K562 (cell line): Measurements from ENCODE around the gene C11orf58. TPM values are rescaled to one million over a fixed set of nuclear protein-coding genes. Genes with fewer than 3 reads are reported as not detected.

ENCODE experiments used
- ATAC-seq: fragments of 200-7000 bp; cut with Tn5 transposase; 3 replicates; pipeline ENCODE4 v1.9.1; 2020; ENCODE audit warnings: moderate library complexity
- BruUV-seq: library from RNA; stranded (reverse); fragments of 400-500 nt; replicated peaks from 2 replicates; lab custom pipeline; 2021; lab: Mats Ljungman, UMichigan
- CTCF ChIA-PET: fragments of 300-600 bp; formaldehyde crosslinking; extraction: SDS; loops from one replicate; lab custom pipeline; 2021; ENCODE audit warnings: low intra/inter-chr PET ratio; lab: Yijun Ruan, JAX
- POLR2A ChIA-PET: fragments of 300-600, 350-650 bp; sonication (Branson Sonifier 250); formaldehyde crosslinking; extraction: SDS; loops from one replicate; lab custom pipeline; 2021; ENCODE audit warnings: antibody characterized with exemption, inconsistent platforms; lab: Yijun Ruan, JAX
- DNase-seq, 4 experiments: peaks; one replicate each; pipeline versions ENCODE4 v3.0.0 to v3.0.0-alpha.2; 2011 to 2018; ENCODE audit warnings: low spot score in 3 of 4, mixed read lengths in 3 of 4; ENCODE audit errors: extremely low read depth in 1 of 4
- FAIRE-seq: peaks from 2 replicates; lab custom pipeline; 2011; peaks lifted over from hg19 to GRCh38; lab: Jason Lieb, UNC
- H2AFZ ChIP-seq: 2 replicates; pipeline ENCODE4 v1.6.0; 2011; ENCODE audit warnings: low read depth, low read length, control low read depth, inconsistent platforms
- H3K27ac ChIP-seq: fragments of 200-600 bp; 3 replicates; pipeline ENCODE4 v1.8.0; 2011; ENCODE audit warnings: low read depth, mild to moderate bottlenecking, control low read depth, inconsistent platforms, low read length, moderate library complexity, mixed read lengths; ENCODE audit errors: extremely low read depth
- H3K27me3 ChIP-seq, 2 experiments: fragments of 300-600 bp in 1 of 2; 2 replicates in 1 of 2; 3 replicates in 1 of 2; pipeline versions ENCODE4 v1.6.0 to v1.8.0; 2011; ENCODE audit warnings: inconsistent platforms in 2 of 2, low read length in 2 of 2, mild to moderate bottlenecking in 1 of 2, mixed read lengths in 1 of 2, moderate library complexity in 1 of 2; ENCODE audit not compliant: control insufficient read depth in 2 of 2, insufficient read depth in 2 of 2
- H3K36me3 ChIP-seq: fragments of 300-600 bp; 3 replicates; pipeline ENCODE4 v1.8.0; 2011; ENCODE audit warnings: mild to moderate bottlenecking, low read length, inconsistent platforms; ENCODE audit not compliant: control insufficient read depth, insufficient read depth
- H3K4me1 ChIP-seq, 2 experiments: fragments of 200-600 bp in 1 of 2; replicated peaks in 1 of 2; 2 replicates in 1 of 2; 3 replicates in 1 of 2; pipeline versions ENCODE4 v1.5.1 to v1.8.0; 2011; ENCODE audit warnings: inconsistent platforms in 2 of 2, low read length in 2 of 2, mild to moderate bottlenecking in 1 of 2, mixed read lengths in 1 of 2, moderate library complexity in 1 of 2; ENCODE audit not compliant: control insufficient read depth in 2 of 2, insufficient read depth in 2 of 2
- H3K4me2 ChIP-seq: 2 replicates; pipeline ENCODE4 v1.6.1; 2011; ENCODE audit warnings: low read length, control low read depth, inconsistent platforms, mixed read lengths; ENCODE audit not compliant: insufficient read depth
- H3K4me3 ChIP-seq: fragments of 200-600 bp; sonication (generic), shearing (Covaris generic); 2 replicates; pipeline ENCODE4 v1.5.1; 2016; ENCODE audit warnings: control low read depth, inconsistent platforms
- H3K79me2 ChIP-seq: fragments of 200-600 bp; 3 replicates; pipeline ENCODE4 v1.8.0; 2011; ENCODE audit warnings: low read length, inconsistent platforms; ENCODE audit not compliant: control insufficient read depth, insufficient read depth
- H3K9ac ChIP-seq, 2 experiments: 2 replicates each; pipeline versions ENCODE4 v1.6.0 to v1.6.1; 2011; ENCODE audit warnings: low read depth in 2 of 2, low read length in 2 of 2, control low read depth in 1 of 2, inconsistent platforms in 1 of 2, mild to moderate bottlenecking in 1 of 2, mixed read lengths in 1 of 2; ENCODE audit not compliant: insufficient read depth in 1 of 2
- H3K9me1 ChIP-seq: one replicate; pipeline ENCODE4 v1.6.0; 2011; ENCODE audit warnings: inconsistent platforms, mild to moderate bottlenecking, low read length, moderate library complexity; ENCODE audit not compliant: control insufficient read depth, insufficient read depth
- H3K9me3 ChIP-seq: replicated peaks from 2 replicates; pipeline ENCODE4 v1.5.1; 2011; ENCODE audit warnings: low read depth, low read length, inconsistent platforms; ENCODE audit not compliant: control insufficient read depth, insufficient read depth
- H4K20me1 ChIP-seq: replicated peaks from 2 replicates; pipeline ENCODE4 v1.6.1; 2011; ENCODE audit warnings: low read length, inconsistent platforms, mixed read lengths; ENCODE audit not compliant: control insufficient read depth, insufficient read depth
- CEBPG ChIP-seq, 3 experiments: fragments of 200-800 bp in 1 of 3; sonication (Bioruptor generic) in 1 of 3; sonication (generic) in 1 of 3; formaldehyde crosslinking in 1 of 3; IDR thresholded peaks in 2 of 3; conservative IDR thresholded peaks in 1 of 3; 2 replicates each; pipeline versions ENCODE4 v1.6.1 to v1.8.0; 2016 to 2022; ENCODE audit warnings: missing compliant biosample characterization in 2 of 3, missing genetic modification characterization in 2 of 3, mild to moderate bottlenecking in 1 of 3, missing genetic modification reagents in 1 of 3
- GABPB1 ChIP-seq: sonication (generic); formaldehyde crosslinking; IDR thresholded peaks from 2 replicates; pipeline ENCODE4 v1.8.0; 2022; ENCODE audit warnings: mild to moderate bottlenecking, missing genetic modification reagents
- GATAD2B ChIP-seq: fragments of 450-650 bp; IDR thresholded peaks from 2 replicates; pipeline ENCODE4 v1.6.1; 2017; ENCODE audit warnings: mild to moderate bottlenecking, borderline replicate concordance
- GTF2E2 ChIP-seq: fragments of 200-800 bp; sonication (Bioruptor generic); IDR thresholded peaks from 2 replicates; pipeline ENCODE4 v1.6.1; 2016; ENCODE audit warnings: missing genetic modification characterization, missing compliant biosample characterization
- HDAC1 ChIP-seq, 2 experiments: fragments of 450-650 bp; IDR thresholded peaks; 2 replicates each; pipeline ENCODE4 v1.6.1; 2016 to 2017; ENCODE audit warnings: inconsistent platforms in 1 of 2, mild to moderate bottlenecking in 1 of 2, moderate library complexity in 1 of 2
- MED1 ChIP-seq: sonication (generic); formaldehyde crosslinking; IDR thresholded peaks from 2 replicates; pipeline ENCODE4 v1.8.1; 2023; ENCODE audit warnings: missing genetic modification reagents, borderline replicate concordance
- RBFOX2 ChIP-seq: fragments of 200-400 bp; formaldehyde crosslinking; IDR thresholded peaks from 2 replicates; pipeline ENCODE4 v1.6.1; 2017; ENCODE audit warnings: low read depth, mild to moderate bottlenecking, low read length, moderate library complexity
- RREB1 ChIP-seq: fragments of 250-450 bp; sonication (Bioruptor Pico); IDR thresholded peaks from 2 replicates; pipeline ENCODE4 v1.4.0; 2020
- SREBF2 ChIP-seq: sonication (generic); formaldehyde crosslinking; IDR thresholded peaks from 2 replicates; pipeline ENCODE4 v1.4.0; 2020; ENCODE audit warnings: mild to moderate bottlenecking, missing genetic modification reagents
- SRF ChIP-seq, 2 experiments: fragments of 250-450, 450-650 bp in 1 of 2; sonication (Bioruptor Pico) in 1 of 2; sonication (generic) in 1 of 2; formaldehyde crosslinking; IDR thresholded peaks; 2 replicates each; pipeline versions ENCODE4 v1.5.0 to v1.5.1; 2020 to 2022; ENCODE audit warnings: mild to moderate bottlenecking in 1 of 2, missing genetic modification reagents in 1 of 2
- ZFP36 ChIP-seq: fragments of 150-350 bp; IDR thresholded peaks from 2 replicates; pipeline ENCODE4 v1.6.1; 2018; ENCODE audit warnings: low read length, low read depth; ENCODE audit not compliant: partially characterized antibody
- ZNF324 ChIP-seq: fragments of 250-450 bp; sonication (Bioruptor Pico); IDR thresholded peaks from 2 replicates; pipeline ENCODE4 v1.4.0; 2020; ENCODE audit warnings: mild to moderate bottlenecking
- ZNF431 ChIP-seq: sonication (generic); formaldehyde crosslinking; IDR thresholded peaks from 2 replicates; pipeline ENCODE4 v1.8.0; 2022; ENCODE audit warnings: mild to moderate bottlenecking, missing genetic modification reagents
- ZNF764 ChIP-seq: fragments of 250-450 bp; sonication (Bioruptor Pico); IDR thresholded peaks from 2 replicates; pipeline ENCODE4 v1.4.0; 2020; ENCODE audit warnings: low read depth, mild to moderate bottlenecking, moderate library complexity
- WGBS: fragments of 100-300 bp; shearing (Covaris generic); methylation state at CpG from one replicate; pipeline ENCODE4 v1.1.6; 2016; ENCODE audit warnings: low coverage, mixed read lengths; ENCODE audit not compliant: insufficient coverage; ENCODE audit errors: missing lambda C conversion rate; 5-methylcytosine and 5-hydroxymethylcytosine counted together
- in situ Hi-C: fragments of 300-500 bp; cut with MboI; formaldehyde crosslinking; loops from 4 replicates; pipeline ENCODE4 v1.15.0; 2018; ENCODE audit warnings: inconsistent platforms, mixed read lengths
- intact Hi-C: fragments of 100-400 bp; cut with micrococcal nuclease; formaldehyde crosslinking; loops from 2 replicates; pipeline ENCODE4 v1.14.2; 2022
- polyA plus RNA-seq, 8 experiments: library from polyadenylated mRNA; depleted of rRNA in 4 of 8; stranded (reverse) in 5 of 8; unstranded in 3 of 8; fragments of >200 nt; fragmentation: Nextera tagmentation in 2 of 8; fragmentation: Illumina TruSeq in 1 of 8; extraction: Ambion mirVana in 2 of 8; extraction: Trizol in 1 of 8; gene quantifications; 2 replicates each; pipeline versions ENCODE4 v1.2.1 to v1.2.3, GENCODE V29; 2011 to 2014; ENCODE audit warnings: inconsistent platforms in 1 of 8, missing spikeins in 1 of 8
- total RNA-seq, 7 experiments: library from RNA; depleted of rRNA in 6 of 7; stranded (reverse); fragments of >200 nt in 6 of 7; fragmentation: Illumina TruSeq in 2 of 7; extraction: Trizol in 2 of 7; gene quantifications; 2 replicates each; pipeline versions ENCODE4 v1.2.1 to v1.2.3, GENCODE V29; 2011 to 2021; ENCODE audit warnings: low replicate concordance in 1 of 7
- TF ChIP-seq, protein P1 (sequence below), 2 experiments: IDR thresholded peaks; 2 replicates each; pipeline ENCODE4 v1.6.1; 2012; ENCODE audit warnings: improper control_type of control experiment in 2 of 2, low read depth in 2 of 2, low read length in 2 of 2, borderline replicate concordance in 1 of 2

The C11orf58 gene
- total and polyA plus RNA-seq, 9 of the 15 experiments (the other 6 are each of a cell fraction or from before 2014, with no cell fraction given): 104 to 421 (median 247) TPM

- Histone ChIP-seq H3K9me3 (no peaks in the 10 kb centered on the region), H3K27ac (no peak overlapping the region), H3K27me3 (peaks cover 12 to 24% of the 10 kb centered on the region in 2 experiments; a peak in 3 of 5 replicates), H2AFZ (no peak overlapping the region), H3K4me3 (no peak overlapping the region), H3K4me1 (no peaks in the 10 kb centered on the region), H4K20me1 (no peaks in the 10 kb centered on the region), H3K36me3 (no peaks in the 10 kb centered on the region), H3K9me1 (no peaks in the 10 kb centered on the region), H3K79me2 (no peaks in the 10 kb centered on the region), H3K4me2 (no peak overlapping the region), H3K9ac (no peak overlapping the region)
- WGBS: 0% methylated on average over 1 of the region's 1 CpG
- ChIA-PET CTCF (no interaction called here), POLR2A (interaction anchor here (2.7 kb wide), 1 partner anchor 9 kb away, joined by 15 read pairs; no protein-coding TSS in a partner anchor)
- DNase-seq: no peak
- intact Hi-C loops: no loop called here
- no peak for ATAC-seq
- no TSS peak for BruUV-seq
- in situ Hi-C loops: no loop called here
- FAIRE-seq: no peak
- TF ChIP-seq RREB1 (no peak), ZNF764 (no peak), RBFOX2 (no peak), HDAC1 (IDR thresholded peaks at IDR 0.05) (no peak), ZNF324 (CRISPR knock-in tag) (no peak), GTF2E2 (tag) (no peak), ZNF431 (CRISPR knock-in tag) (no peak), GABPB1 (CRISPR knock-in tag) (no peak), ZFP36 (no peak), SRF (CRISPR knock-in tag; IDR thresholded peaks at IDR 0.05) (no peak), MED1 (CRISPR knock-in tag) (no peak), GATAD2B (no peak), CEBPG (CRISPR knock-in tag; IDR thresholded peaks at IDR 0.05) (no peak), CEBPG (tag; conservative IDR thresholded peaks at IDR 0.05 in 1 of 2, IDR thresholded peaks at IDR 0.05 in 1 of 2) (no peak), SREBF2 (CRISPR knock-in tag) (no peak)
- TF ChIP-seq, protein P1, sequence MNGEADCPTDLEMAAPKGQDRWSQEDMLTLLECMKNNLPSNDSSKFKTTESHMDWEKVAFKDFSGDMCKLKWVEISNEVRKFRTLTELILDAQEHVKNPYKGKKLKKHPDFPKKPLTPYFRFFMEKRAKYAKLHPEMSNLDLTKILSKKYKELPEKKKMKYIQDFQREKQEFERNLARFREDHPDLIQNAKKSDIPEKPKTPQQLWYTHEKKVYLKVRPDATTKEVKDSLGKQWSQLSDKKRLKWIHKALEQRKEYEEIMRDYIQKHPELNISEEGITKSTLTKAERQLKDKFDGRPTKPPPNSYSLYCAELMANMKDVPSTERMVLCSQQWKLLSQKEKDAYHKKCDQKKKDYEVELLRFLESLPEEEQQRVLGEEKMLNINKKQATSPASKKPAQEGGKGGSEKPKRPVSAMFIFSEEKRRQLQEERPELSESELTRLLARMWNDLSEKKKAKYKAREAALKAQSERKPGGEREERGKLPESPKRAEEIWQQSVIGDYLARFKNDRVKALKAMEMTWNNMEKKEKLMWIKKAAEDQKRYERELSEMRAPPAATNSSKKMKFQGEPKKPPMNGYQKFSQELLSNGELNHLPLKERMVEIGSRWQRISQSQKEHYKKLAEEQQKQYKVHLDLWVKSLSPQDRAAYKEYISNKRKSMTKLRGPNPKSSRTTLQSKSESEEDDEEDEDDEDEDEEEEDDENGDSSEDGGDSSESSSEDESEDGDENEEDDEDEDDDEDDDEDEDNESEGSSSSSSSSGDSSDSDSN (IDR thresholded peaks at IDR 0.05; ENCODE audit: borderline replicate concordance in 1 of 2, low read depth in 2 of 2, low read length in 2 of 2): no peak
Observed at GRCh38 chr11:16763746-16764145, 25.3 kb downstream of the C11orf58 start.
